CD4-positive, alpha-beta memory T cell (primary cell): ENCODE measurements around the gene TMEM72. TPM values are rescaled to one million over a fixed set of nuclear protein-coding genes. Genes with fewer than 3 reads are reported as not detected.

ENCODE experiments used
- CTCF ChIA-PET: fragments of 350-600 bp; sonication (Branson Sonifier 250); formaldehyde crosslinking; loops from one replicate; lab custom pipeline; 2021; ENCODE audit warnings: inconsistent platforms; ENCODE audit not compliant: partially characterized antibody; lab: Charles Lee
- POLR2A ChIA-PET: fragments of 350-600 bp; sonication (Branson Sonifier 250); formaldehyde crosslinking; loops from one replicate; lab custom pipeline; 2021; ENCODE audit not compliant: partially characterized antibody; lab: Charles Lee
- DNase-seq, 5 donors: peaks; one replicate each; pipeline versions ENCODE4 v3.0.0 to v3.0.0-alpha.2; 2020 to 2022; ENCODE audit warnings: mixed read lengths in 1 of 5
- H3K27ac ChIP-seq: one replicate; pipeline ENCODE4 v1.7.0; 2013; ENCODE audit warnings: low read depth, low read length
- H3K27me3 ChIP-seq: 2 replicates; pipeline ENCODE4 v1.7.0; 2013; ENCODE audit warnings: mild to moderate bottlenecking, low read length, moderate library complexity; ENCODE audit not compliant: insufficient read depth
- H3K36me3 ChIP-seq: 2 replicates; pipeline ENCODE4 v1.7.0; 2013; ENCODE audit warnings: mild to moderate bottlenecking, low read length, moderate library complexity; ENCODE audit not compliant: insufficient read depth
- H3K4me1 ChIP-seq: 2 replicates; pipeline ENCODE4 v1.7.0; 2013; ENCODE audit warnings: mild to moderate bottlenecking, low read length, moderate library complexity; ENCODE audit not compliant: insufficient read depth
- H3K4me3 ChIP-seq, 2 donors: one replicate each; pipeline ENCODE4 v1.7.0; 2013; ENCODE audit warnings: low read length in 2 of 2, mild to moderate bottlenecking in 1 of 2
- H3K9me3 ChIP-seq, 2 donors: one replicate each; pipeline ENCODE4 v1.7.0; 2013; ENCODE audit warnings: low read length in 2 of 2, control low read depth in 1 of 2; ENCODE audit not compliant: control insufficient read depth in 1 of 2
- H3K27ac Mint-ChIP-seq, 7 donors: one replicate each; pipeline ENCODE4 v1.8.0; 2020 to 2021; ENCODE audit warnings: mixed read lengths in 7 of 7, mild to moderate bottlenecking in 6 of 7, inconsistent platforms in 3 of 7, moderate library complexity in 3 of 7
- H3K27me3 Mint-ChIP-seq, 2 donors: one replicate each; pipeline ENCODE4 v1.8.0; 2020 to 2021; ENCODE audit warnings: mixed read lengths in 2 of 2
- H3K36me3 Mint-ChIP-seq, 2 donors: one replicate each; pipeline ENCODE4 v1.8.0; 2020 to 2021; ENCODE audit warnings: mixed read lengths in 2 of 2, inconsistent platforms in 1 of 2, mild to moderate bottlenecking in 1 of 2
- H3K4me1 Mint-ChIP-seq, 4 donors: one replicate each; pipeline ENCODE4 v1.8.0; 2020 to 2021; ENCODE audit warnings: mixed read lengths in 4 of 4, mild to moderate bottlenecking in 1 of 4
- H3K4me3 Mint-ChIP-seq, 8 donors: one replicate each; pipeline ENCODE4 v1.8.0; 2020 to 2021; ENCODE audit warnings: mixed read lengths in 8 of 8, mild to moderate bottlenecking in 7 of 8, moderate library complexity in 6 of 8, inconsistent platforms in 3 of 8
- H3K9me3 Mint-ChIP-seq, 8 donors: one replicate each; pipeline ENCODE4 v1.8.0; 2020 to 2021; ENCODE audit warnings: mixed read lengths in 8 of 8, mild to moderate bottlenecking in 5 of 8, inconsistent platforms in 3 of 8, moderate library complexity in 1 of 8
- intact Hi-C: fragments of 100-400 bp; cut with micrococcal nuclease; formaldehyde crosslinking; loops from one replicate; pipeline ENCODE4 v1.15.1; 2023
- polyA plus RNA-seq, 2 donors: library from polyadenylated mRNA; unstranded; fragments of 300-500 nt; fragmentation: Illumina TruSeq; gene quantifications; one replicate each; pipeline ENCODE4 v1.2.3, GENCODE V29; 2021
- total RNA-seq, 2 experiments: library from RNA; stranded (reverse); gene quantifications; one replicate each; pipeline ENCODE4 v1.2.3, GENCODE V29; 2021

TMEM72 gene
- total and polyA plus RNA-seq, 4 experiments from 2014 or later, result not detected

DNA sequence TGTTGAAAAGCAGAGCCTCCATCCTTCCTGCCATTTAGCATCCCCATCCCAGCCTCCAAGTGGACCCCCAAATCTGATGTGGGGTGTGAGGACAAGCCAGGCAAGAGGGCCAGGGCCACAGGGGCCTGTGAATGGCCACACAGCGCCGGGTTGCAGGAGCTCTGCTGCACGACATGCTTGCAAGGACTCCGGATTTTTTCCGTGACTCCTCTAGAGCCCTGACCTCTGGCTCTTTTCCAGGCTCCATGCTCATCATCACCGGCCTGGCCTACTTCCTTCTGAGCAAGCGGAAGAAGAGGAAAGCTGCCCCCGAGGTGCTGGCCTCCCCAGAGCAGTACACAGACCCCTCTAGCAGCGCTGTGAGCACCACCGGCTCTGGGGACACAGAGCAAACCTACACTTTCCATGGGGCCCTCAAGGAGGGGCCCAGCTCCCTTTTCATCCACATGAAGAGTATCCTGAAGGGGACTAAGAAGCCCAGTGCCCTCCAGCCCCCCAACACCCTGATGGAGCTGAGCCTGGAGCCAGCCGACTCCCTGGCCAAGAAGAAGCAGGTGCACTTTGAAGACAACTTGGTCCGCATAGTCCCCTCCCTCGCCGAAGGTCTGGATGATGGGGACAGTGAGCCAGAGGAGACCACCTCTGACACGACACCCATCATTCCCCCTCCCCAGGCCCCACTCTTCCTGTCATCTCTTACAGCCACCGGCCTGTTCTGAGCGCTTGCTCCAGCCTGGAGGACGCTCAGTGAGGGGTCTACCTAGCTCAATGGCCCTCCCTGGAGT, 23.5 kb downstream of the TMEM72 start:
- H3K27ac ChIP-seq, result no peak overlapping the region
- H3K4me1 Mint-ChIP-seq, result peaks cover 0 to 3% (median 1%) of the 10 kb centered on the region in 4 donors
- H3K36me3 Mint-ChIP-seq, result no peaks in the 10 kb centered on the region
- ChIA-PET CTCF (interaction anchor here (1.3 to 3.7 kb wide), 4 partner anchors 9 to 44 kb away, joined by 3 to 31 read pairs (median 14); partner anchors contain the start of gene DEPP1), POLR2A (no interaction called here)
- H3K27ac Mint-ChIP-seq, result no peak overlapping the region
- no peaks in the 10 kb centered on the region for H3K4me1 ChIP-seq
- intact Hi-C loops, result no loop called here
- H3K4me3 ChIP-seq, result no peak overlapping the region
- H3K36me3 ChIP-seq, result no peaks in the 10 kb centered on the region
- peak overlapping the region in 1 of 8 donors; percentile 17 for H3K4me3 Mint-ChIP-seq
- no peaks in the 10 kb centered on the region for H3K9me3 ChIP-seq
- no peaks in the 10 kb centered on the region for H3K27me3 ChIP-seq
- peaks cover 0 to 5% (median 0%) of the 10 kb centered on the region in 8 donors for H3K9me3 Mint-ChIP-seq
- DNase-seq, result no peak
- peaks cover 0 to 6% of the 10 kb centered on the region in 2 donors for H3K27me3 Mint-ChIP-seq

DNA sequence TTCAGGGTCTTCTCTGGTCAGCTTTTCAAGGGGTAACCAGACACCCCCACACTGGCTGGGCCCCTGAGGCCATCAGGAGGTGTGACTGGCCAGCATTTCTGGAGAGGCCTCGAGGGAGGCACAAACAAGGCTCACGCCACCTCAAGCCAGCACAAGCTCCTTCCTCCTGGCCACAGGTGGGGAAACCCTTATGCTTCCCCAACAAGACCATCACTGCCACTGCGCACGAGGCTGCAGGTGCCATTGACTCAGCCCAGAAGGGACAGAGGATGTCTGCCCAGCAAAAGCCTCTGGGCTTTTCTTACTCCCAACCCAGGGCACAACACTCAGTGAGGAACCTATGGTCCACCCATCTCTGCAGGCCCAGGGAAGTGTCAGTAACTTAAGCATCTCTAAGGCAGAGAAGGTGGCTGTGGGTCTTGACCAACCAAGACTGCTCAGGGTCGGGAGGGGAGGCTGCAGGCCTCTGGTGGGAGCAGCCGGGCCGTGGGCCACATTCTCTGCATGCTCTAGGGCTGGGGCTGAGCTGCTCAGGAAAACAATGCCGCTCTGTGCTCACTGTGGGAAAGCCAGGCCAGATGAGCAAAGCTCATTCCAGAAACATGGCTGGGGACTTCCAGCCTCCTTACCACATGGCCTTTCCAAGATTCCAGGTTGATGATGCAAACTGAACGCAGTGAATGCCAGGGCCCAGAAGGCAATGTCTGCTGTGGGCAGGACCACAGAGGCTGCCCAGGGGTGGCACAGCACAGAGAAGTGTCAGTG, 24.2 kb downstream of the TMEM72 start:
- peaks cover 0 to 7% of the 10 kb centered on the region in 2 donors for H3K27me3 Mint-ChIP-seq
- Histone ChIP-seq H3K9me3 (no peaks in the 10 kb centered on the region), H3K27ac (no peak overlapping the region), H3K4me1 (no peaks in the 10 kb centered on the region), H3K4me3 (no peak overlapping the region), H3K36me3 (no peaks in the 10 kb centered on the region), H3K27me3 (no peaks in the 10 kb centered on the region)
- no peaks in the 10 kb centered on the region for H3K36me3 Mint-ChIP-seq
- no peak for DNase-seq
- ChIA-PET CTCF (interaction anchor here (1.0 to 3.7 kb wide), 2 partner anchors 37 to 38 kb away, joined by 3 to 31 read pairs; no protein-coding TSS in a partner anchor), POLR2A (no interaction called here)
- H3K4me1 Mint-ChIP-seq, result peaks cover 0 to 3% (median 1%) of the 10 kb centered on the region in 4 donors
- no peak overlapping the region for H3K27ac Mint-ChIP-seq
- intact Hi-C loops, result no loop called here
- peaks cover 0 to 9% (median 1%) of the 10 kb centered on the region in 8 donors for H3K9me3 Mint-ChIP-seq
- H3K4me3 Mint-ChIP-seq, result no peak overlapping the region

DNA sequence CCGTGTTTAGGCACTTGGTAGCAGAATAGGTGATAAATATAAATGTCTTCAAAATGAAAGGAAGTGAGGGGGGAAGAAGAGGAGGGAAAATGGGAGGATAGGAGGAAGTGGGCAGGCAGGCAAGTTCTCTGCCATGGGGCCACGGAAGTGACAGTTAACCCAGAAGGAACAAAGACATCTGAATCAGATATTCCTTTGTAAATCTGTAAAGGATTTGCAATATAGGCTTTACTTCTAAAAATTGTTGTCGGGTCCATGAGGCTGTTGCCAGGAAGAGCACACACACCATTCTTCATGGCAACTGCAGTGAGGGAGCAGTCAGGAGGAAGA, 24.8 kb downstream of the TMEM72 start:
- Histone ChIP-seq H3K27ac (no peak overlapping the region), H3K27me3 (no peaks in the 10 kb centered on the region), H3K36me3 (no peaks in the 10 kb centered on the region), H3K4me3 (no peak overlapping the region), H3K4me1 (no peaks in the 10 kb centered on the region), H3K9me3 (no peaks in the 10 kb centered on the region)
- ChIA-PET POLR2A (no interaction called here), CTCF (interaction anchor here (1.0 kb wide), 1 partner anchor 37 kb away, joined by 3 read pairs; no protein-coding TSS in a partner anchor)
- peaks cover 0 to 9% (median 3%) of the 10 kb centered on the region in 8 donors for H3K9me3 Mint-ChIP-seq
- H3K4me3 Mint-ChIP-seq, result no peak overlapping the region
- intact Hi-C loops, result no loop called here
- no peaks in the 10 kb centered on the region for H3K36me3 Mint-ChIP-seq
- H3K4me1 Mint-ChIP-seq, result peaks cover 0 to 3% (median 1%) of the 10 kb centered on the region in 4 donors
- no peak overlapping the region for H3K27ac Mint-ChIP-seq
- H3K27me3 Mint-ChIP-seq, result peaks cover 0 to 4% of the 10 kb centered on the region in 2 donors
- no peak for DNase-seq

DNA sequence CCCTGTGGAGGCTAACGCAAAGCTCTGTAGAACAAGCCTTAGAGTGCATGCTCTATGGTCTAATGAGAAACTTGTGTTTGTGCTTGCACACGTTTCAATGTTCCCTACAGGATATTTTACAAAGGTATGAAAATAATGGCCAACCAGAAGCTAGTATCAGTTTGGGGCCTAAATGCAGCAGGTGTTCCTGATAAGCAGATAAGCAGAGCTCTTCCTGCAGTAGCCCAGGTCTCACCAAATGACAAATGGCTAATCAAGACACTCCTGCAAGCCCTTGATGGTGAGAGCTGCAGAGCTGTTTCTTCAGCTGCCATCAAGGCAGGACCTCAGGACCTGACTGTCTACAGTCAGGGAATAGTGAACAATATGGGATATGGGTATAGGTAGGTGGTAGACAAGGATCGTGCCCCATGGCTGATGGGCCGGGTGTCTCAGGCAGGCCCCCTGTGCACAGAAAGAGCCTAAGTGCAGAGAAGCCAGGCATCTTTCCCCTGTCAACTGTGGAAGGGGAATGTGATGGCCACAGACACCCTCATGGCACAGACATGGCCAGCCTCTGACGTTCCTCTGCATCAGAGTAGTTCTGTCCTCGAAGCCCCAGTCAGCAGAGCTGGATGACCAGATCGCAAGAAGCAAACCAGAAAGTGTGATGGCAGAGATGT, 25.3 kb downstream of the TMEM72 start:
- CTCF ChIA-PET, result interaction anchor here (1.0 kb wide), 1 partner anchor 36 kb away, joined by 3 read pairs; no protein-coding TSS in a partner anchor
- no peaks in the 10 kb centered on the region for H3K9me3 ChIP-seq
- H3K36me3 Mint-ChIP-seq, result no peaks in the 10 kb centered on the region

DNA sequence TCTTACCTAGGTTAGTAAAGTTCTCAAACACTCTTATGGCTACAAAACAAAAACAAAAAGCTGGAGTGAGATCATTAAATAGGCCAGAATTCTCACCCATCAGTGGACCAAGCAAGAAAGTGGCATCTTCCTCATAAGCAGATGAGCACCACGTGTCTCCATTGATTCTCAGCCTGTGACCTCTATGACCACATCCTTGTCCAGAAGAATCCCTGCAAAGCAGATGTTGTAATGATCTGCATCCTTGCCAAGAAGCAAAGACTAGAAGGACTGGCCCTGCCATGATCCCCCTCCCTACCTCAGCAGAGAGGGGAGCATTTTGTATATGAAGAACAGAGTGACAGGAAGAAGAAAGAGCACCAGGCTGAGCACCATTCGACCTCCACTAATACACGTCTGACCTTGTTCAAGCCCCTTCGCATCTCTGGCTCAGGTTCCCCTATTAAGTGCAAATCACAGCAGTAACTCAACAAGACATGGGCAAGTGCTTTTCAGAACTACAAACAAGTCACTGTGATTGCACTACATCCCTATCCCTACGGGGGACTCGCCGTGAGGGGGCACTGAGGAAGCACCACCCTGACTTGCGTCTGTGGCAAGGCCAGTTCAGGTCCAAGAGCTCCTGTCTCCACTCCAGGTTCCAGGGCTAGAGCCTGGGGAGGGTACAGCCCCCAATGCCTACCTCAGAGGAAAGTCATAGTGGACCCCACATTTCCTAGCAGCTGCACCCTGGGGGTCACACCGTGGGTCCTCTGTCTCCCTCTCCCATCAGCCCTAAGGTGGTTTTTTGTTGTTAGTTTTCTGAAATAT, 26.3 kb downstream of the TMEM72 start:
- Mint-ChIP-seq H3K4me1 (peaks cover 0 to 3% (median 1%) of the 10 kb centered on the region in 4 donors), H3K9me3 (peaks cover 3 to 16% (median 11%) of the 10 kb centered on the region in 8 donors), H3K36me3 (no peaks in the 10 kb centered on the region), H3K4me3 (no peak overlapping the region), H3K27me3 (peaks cover 0 to 4% of the 10 kb centered on the region in 2 donors), H3K27ac (no peak overlapping the region)
- DNase-seq, result no peak
- Histone ChIP-seq H3K4me3 (no peak overlapping the region), H3K9me3 (no peaks in the 10 kb centered on the region), H3K4me1 (no peaks in the 10 kb centered on the region), H3K27ac (no peak overlapping the region), H3K27me3 (no peaks in the 10 kb centered on the region), H3K36me3 (no peaks in the 10 kb centered on the region)
- CTCF ChIA-PET, result no interaction called here
- POLR2A ChIA-PET, result no interaction called here
- intact Hi-C loops, result no loop called here

More for the DNA sequence above, 25.3 kb downstream of the TMEM72 start:
- intact Hi-C loops, result no loop called here
- H3K36me3 ChIP-seq, result no peaks in the 10 kb centered on the region
- no peaks in the 10 kb centered on the region for H3K27me3 ChIP-seq
- H3K4me3 ChIP-seq, result no peak overlapping the region
- H3K27ac Mint-ChIP-seq, result no peak overlapping the region
- POLR2A ChIA-PET, result no interaction called here
- peaks cover 0 to 3% of the 10 kb centered on the region in 2 donors for H3K27me3 Mint-ChIP-seq
- no peak overlapping the region for H3K4me3 Mint-ChIP-seq
- no peak for DNase-seq
- H3K4me1 ChIP-seq, result no peaks in the 10 kb centered on the region
- H3K4me1 Mint-ChIP-seq, result peaks cover 0 to 3% (median 1%) of the 10 kb centered on the region in 4 donors
- H3K27ac ChIP-seq, result no peak overlapping the region
- peaks cover 3 to 12% (median 8%) of the 10 kb centered on the region in 8 donors for H3K9me3 Mint-ChIP-seq

DNA sequence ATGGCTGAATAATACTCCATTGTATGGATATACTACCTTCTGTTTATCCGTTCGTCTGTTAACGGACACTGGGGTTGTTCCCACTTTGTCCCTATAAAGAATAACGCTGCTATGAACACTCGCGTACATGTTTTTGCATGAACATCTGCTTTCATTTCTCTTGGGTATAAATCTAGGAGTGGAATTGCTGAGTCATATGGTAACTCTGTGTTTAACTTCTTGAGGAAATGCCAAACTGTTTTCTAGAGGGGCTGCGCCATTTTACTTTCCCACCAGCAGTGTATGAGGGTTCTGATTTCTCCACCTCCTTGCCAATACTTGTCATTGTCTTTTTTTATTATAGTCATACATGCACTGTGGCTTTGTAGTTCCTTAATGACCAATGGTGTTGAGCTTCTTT, 27.8 kb downstream of the TMEM72 start:
- intact Hi-C loops, result no loop called here
- Mint-ChIP-seq H3K27me3 (peaks cover 6 to 8% of the 10 kb centered on the region in 2 donors), H3K27ac (no peak overlapping the region), H3K4me3 (no peak overlapping the region), H3K4me1 (peaks cover 0 to 3% (median 1%) of the 10 kb centered on the region in 4 donors), H3K9me3 (peaks cover 3 to 24% (median 18%) of the 10 kb centered on the region in 8 donors), H3K36me3 (no peaks in the 10 kb centered on the region)
- H3K4me1 ChIP-seq, result no peaks in the 10 kb centered on the region
- CTCF ChIA-PET, result no interaction called here
- POLR2A ChIA-PET, result no interaction called here
- H3K9me3 ChIP-seq, result no peaks in the 10 kb centered on the region
- H3K27ac ChIP-seq, result no peak overlapping the region
- DNase-seq, result no peak
- no peaks in the 10 kb centered on the region for H3K27me3 ChIP-seq
- H3K36me3 ChIP-seq, result no peaks in the 10 kb centered on the region
- no peak overlapping the region for H3K4me3 ChIP-seq
